Measurements from ENCODE around the gene EPHA5. TPM values are rescaled to one million over a fixed set of nuclear protein-coding genes. Genes with fewer than 3 reads are reported as not detected.

The EPHA5 gene
- total RNA-seq, 6 experiments from 2014 or later, result not detected

- DNase-seq (no peak), ATAC-seq (no peak)
- WGBS (ENCODE audit: insufficient coverage, low coverage, low lambda C conversion rate, missing lambda C conversion rate), result 60% methylated on average over 1 of the region's 1 CpG
- H3K27me3 ChIP-seq, result no peaks in the 10 kb centered on the region
- TF ChIP-seq POLR2A (IDR thresholded peaks at IDR 0.05), result no peak
- TF ChIP-seq, protein P1, sequence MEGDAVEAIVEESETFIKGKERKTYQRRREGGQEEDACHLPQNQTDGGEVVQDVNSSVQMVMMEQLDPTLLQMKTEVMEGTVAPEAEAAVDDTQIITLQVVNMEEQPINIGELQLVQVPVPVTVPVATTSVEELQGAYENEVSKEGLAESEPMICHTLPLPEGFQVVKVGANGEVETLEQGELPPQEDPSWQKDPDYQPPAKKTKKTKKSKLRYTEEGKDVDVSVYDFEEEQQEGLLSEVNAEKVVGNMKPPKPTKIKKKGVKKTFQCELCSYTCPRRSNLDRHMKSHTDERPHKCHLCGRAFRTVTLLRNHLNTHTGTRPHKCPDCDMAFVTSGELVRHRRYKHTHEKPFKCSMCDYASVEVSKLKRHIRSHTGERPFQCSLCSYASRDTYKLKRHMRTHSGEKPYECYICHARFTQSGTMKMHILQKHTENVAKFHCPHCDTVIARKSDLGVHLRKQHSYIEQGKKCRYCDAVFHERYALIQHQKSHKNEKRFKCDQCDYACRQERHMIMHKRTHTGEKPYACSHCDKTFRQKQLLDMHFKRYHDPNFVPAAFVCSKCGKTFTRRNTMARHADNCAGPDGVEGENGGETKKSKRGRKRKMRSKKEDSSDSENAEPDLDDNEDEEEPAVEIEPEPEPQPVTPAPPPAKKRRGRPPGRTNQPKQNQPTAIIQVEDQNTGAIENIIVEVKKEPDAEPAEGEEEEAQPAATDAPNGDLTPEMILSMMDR (IDR thresholded peaks at IDR 0.05), result no peak
- no peak overlapping the region for H3K27ac ChIP-seq
- H3K4me3 ChIP-seq, result no peak overlapping the region
- intact Hi-C loops (cut with DNase I), result no loop called here
- H3K4me1 ChIP-seq, result no peaks in the 10 kb centered on the region
- H3K36me3 ChIP-seq, result no peaks in the 10 kb centered on the region
- no peaks in the 10 kb centered on the region for H3K9me3 ChIP-seq
These were observed 15.3 kb downstream of the EPHA5 start for GRCh38 chr4:65654976-65655375.

DNA sequence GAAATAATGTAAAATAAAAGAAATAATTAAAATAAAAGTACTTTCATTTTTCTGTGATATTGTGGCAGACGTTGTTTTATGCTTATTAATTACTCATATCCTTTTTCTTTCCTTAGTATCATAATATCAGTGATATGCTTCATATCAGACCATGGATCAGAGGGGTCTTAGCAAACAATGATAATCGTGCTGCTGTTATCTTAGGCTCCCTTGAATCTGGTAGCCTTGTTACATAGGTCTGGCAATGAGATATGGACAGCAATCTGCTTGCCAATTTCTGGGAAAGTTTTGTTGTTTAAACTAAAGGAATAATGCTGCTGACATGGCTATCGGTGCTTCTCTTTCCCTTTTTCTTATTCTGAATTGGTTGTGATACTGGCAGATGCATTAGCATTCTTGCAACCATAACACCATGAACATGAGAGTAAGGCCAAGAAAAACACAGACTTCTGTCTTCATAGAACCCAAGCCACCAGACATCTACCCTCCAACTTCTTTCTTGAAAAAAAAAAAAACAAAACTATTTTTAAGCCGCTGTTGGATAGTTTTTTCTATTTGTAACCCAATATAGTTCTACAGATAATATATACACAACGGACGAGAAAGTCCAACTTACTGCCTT is 16.4 kb downstream of the EPHA5 start:
- no peaks in the 10 kb centered on the region for H3K4me1 ChIP-seq
- H3K4me3 ChIP-seq, result no peak overlapping the region
- no peak overlapping the region for H3K27ac ChIP-seq
- no peaks in the 10 kb centered on the region for H3K9me3 ChIP-seq
- ATAC-seq, result no peak
- intact Hi-C loops (cut with DNase I), result no loop called here
- 49% methylated on average over 6 of the region's 6 CpGs for WGBS (ENCODE audit: insufficient coverage, low coverage, low lambda C conversion rate, missing lambda C conversion rate)
- DNase-seq, result no peak
- no peak for TF ChIP-seq POLR2A (IDR thresholded peaks at IDR 0.05)
- TF ChIP-seq, protein P1 (IDR thresholded peaks at IDR 0.05), result no peak
- no peaks in the 10 kb centered on the region for H3K27me3 ChIP-seq
- no peaks in the 10 kb centered on the region for H3K36me3 ChIP-seq

DNA sequence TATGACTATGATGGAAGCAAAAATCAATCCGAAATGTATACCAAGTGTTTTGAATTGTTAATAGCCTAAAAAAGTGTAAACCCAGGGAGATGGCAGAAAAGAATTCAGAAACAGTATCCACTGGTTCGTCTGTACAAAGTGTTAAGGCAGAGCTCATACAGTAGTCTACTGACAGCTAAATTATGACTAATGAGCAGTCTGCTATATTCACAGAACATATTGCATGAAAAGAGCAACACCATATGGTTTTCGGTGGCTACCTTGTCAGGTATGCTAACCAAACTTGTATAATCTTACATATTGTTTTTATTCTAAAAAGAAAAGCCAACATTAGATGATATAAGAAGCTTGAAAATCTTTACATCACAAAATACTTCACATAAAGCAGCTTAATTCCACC is 18.5 kb downstream of the EPHA5 start:
- no peak overlapping the region for H3K4me3 ChIP-seq

DNA sequence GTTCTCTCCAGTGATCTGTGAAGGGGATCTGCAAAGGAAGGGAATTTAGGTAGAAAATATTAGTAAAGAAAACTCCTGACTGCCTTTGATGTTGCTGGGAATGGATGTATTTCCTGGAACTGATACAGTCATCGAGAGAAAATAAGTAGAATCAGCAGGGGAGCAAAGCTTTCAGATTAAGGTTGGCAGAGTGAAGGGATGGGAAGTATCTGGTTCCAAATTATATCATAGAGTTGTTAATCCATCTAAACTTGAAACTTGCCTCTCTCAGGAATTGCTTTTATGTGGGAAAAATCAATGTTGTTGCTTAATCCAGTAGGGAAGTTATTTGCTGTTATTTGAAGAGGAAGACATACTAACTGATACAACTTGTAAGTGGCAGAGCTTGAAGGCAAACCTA is 19.3 kb downstream of the EPHA5 start:
- 33% methylated on average over 1 of the region's 1 CpG for WGBS (ENCODE audit: insufficient coverage, low coverage, low lambda C conversion rate, missing lambda C conversion rate)
- no peak for TF ChIP-seq POLR2A (IDR thresholded peaks at IDR 0.05)
- TF ChIP-seq, protein P1 (IDR thresholded peaks at IDR 0.05), result no peak
- Histone ChIP-seq H3K4me3 (no peak overlapping the region), H3K36me3 (no peaks in the 10 kb centered on the region), H3K27ac (no peak overlapping the region), H3K9me3 (no peaks in the 10 kb centered on the region), H3K4me1 (no peaks in the 10 kb centered on the region), H3K27me3 (no peaks in the 10 kb centered on the region)
- intact Hi-C loops (cut with DNase I), result no loop called here
- ATAC-seq (no peak), DNase-seq (no peak)

More for the DNA sequence above, 18.5 kb downstream of the EPHA5 start:
- TF ChIP-seq, protein P1 (IDR thresholded peaks at IDR 0.05), result no peak
- no peak for TF ChIP-seq POLR2A (IDR thresholded peaks at IDR 0.05)
- intact Hi-C loops (cut with DNase I), result no loop called here
- H3K4me1 ChIP-seq, result no peaks in the 10 kb centered on the region
- no peak for DNase-seq
- no peaks in the 10 kb centered on the region for H3K36me3 ChIP-seq
- H3K27ac ChIP-seq, result no peak overlapping the region
- ATAC-seq, result no peak
- no peaks in the 10 kb centered on the region for H3K27me3 ChIP-seq
- no peaks in the 10 kb centered on the region for H3K9me3 ChIP-seq
- 45% methylated on average over 3 of the region's 3 CpGs for WGBS (ENCODE audit: insufficient coverage, low coverage, low lambda C conversion rate, missing lambda C conversion rate)

DNA sequence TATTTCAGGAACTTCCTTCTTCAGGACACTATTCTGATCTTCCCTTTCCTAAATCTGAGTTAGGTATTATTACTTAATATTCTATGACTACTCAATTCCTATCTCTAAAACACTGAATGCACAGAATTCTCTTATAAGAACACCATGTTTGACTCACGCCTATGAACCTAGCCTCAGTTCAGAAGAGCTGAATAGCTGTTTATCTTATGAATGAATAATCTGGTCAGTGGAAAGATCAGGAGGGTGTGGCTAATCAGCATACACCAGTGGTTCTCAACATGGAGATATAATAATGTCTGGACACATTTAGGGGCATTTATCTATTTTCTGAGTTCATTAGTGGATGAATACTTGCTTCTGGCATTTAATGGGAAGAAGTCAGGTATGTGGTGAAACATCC is 24.2 kb downstream of the EPHA5 start:
- Histone ChIP-seq H3K36me3 (no peaks in the 10 kb centered on the region), H3K9me3 (no peaks in the 10 kb centered on the region), H3K4me3 (no peak overlapping the region), H3K4me1 (no peaks in the 10 kb centered on the region), H3K27me3 (no peaks in the 10 kb centered on the region), H3K27ac (no peak overlapping the region)
- no peak for ATAC-seq
- TF ChIP-seq, protein P1 (IDR thresholded peaks at IDR 0.05), result no peak
- TF ChIP-seq POLR2A (IDR thresholded peaks at IDR 0.05), result no peak
- intact Hi-C loops (cut with DNase I), result no loop called here
- no peak for DNase-seq
- WGBS (ENCODE audit: insufficient coverage, low coverage, low lambda C conversion rate, missing lambda C conversion rate), result 50% methylated on average over 1 of the region's 1 CpG
